ENCODE results near the gene GABBR2. TPM values are rescaled to one million over a fixed set of nuclear protein-coding genes. Genes with fewer than 3 reads are reported as not detected.
A peak's percentile ranks its signal among the peaks of the same experiment; 100 is the strongest.

Gene GABBR2
- total and polyA plus RNA-seq, 9 of the 15 experiments (the other 6 are each of a cell fraction or from before 2014, with no cell fraction given) = 0.15 to 1.9 (median 0.32) TPM

GRCh38 chr9:98576354-98576753, 132.4 kb downstream of the GABBR2 start (continued):
- TF ChIP-seq ZMIZ1 (IDR thresholded peaks at IDR 0.05; ENCODE audit: low read depth in 2 of 2, low read length in 2 of 2) (peak in 1 of 2 experiments; percentile 89; a peak in 2 of 4 replicates), ZNF384 (IDR thresholded peaks at IDR 0.05; ENCODE audit: low read depth, low read length) (no peak), SMARCB1 (IDR thresholded peaks at IDR 0.05; ENCODE audit: insufficient read length, low read depth) (no peak), TCFL5 (CRISPR knock-in tag; conservative IDR thresholded peaks at IDR 0.05) (no peak), HOMEZ (CRISPR knock-in tag; IDR thresholded peaks at IDR 0.05) (no peak), HINFP (tag; conservative IDR thresholded peaks at IDR 0.05; ENCODE audit: low read depth) (no peak; the same call in 1 of the 2 replicates), ZNF124 (CRISPR knock-in tag; IDR thresholded peaks at IDR 0.05) (no peak), SLC30A9 (CRISPR knock-in tag; IDR thresholded peaks at IDR 0.05) (no peak), ZNF431 (CRISPR knock-in tag; IDR thresholded peaks at IDR 0.05) (no peak), TFAM (CRISPR knock-in tag; conservative IDR thresholded peaks at IDR 0.05) (no peak), HDAC2 (IDR thresholded peaks at IDR 0.05) (peak; percentile 97; the same call in 1 of the 2 replicates), BCL6 (CRISPR knock-in tag; IDR thresholded peaks at IDR 0.05) (no peak), TARDBP (IDR thresholded peaks at IDR 0.05) (no peak), SRSF9 (IDR thresholded peaks at IDR 0.05; ENCODE audit: borderline replicate concordance, low read depth, low read length) (no peak), IFI16 (CRISPR knock-in tag; IDR thresholded peaks at IDR 0.05) (no peak), BRF1 (IDR thresholded peaks at IDR 0.05; ENCODE audit: borderline replicate concordance, extremely low read depth, insufficient read length) (no peak), FOXP4 (CRISPR knock-in tag; IDR thresholded peaks at IDR 0.05; ENCODE audit: borderline replicate concordance) (no peak), HDGF (IDR thresholded peaks at IDR 0.05) (no peak), ESRRA (IDR thresholded peaks at IDR 0.05; ENCODE audit: borderline replicate concordance, low read depth) (peak; percentile 30; the same call in 1 of the 2 replicates), SREBF1 (IDR thresholded peaks at IDR 0.05; ENCODE audit: borderline replicate concordance, low read depth, low read length) (no peak), ATF4 (CRISPR knock-in tag; IDR thresholded peaks at IDR 0.05) (no peak)

Measured in K562 (cell line).